Measurements from ENCODE around the gene CDK8.

Gene CDK8

DNA sequence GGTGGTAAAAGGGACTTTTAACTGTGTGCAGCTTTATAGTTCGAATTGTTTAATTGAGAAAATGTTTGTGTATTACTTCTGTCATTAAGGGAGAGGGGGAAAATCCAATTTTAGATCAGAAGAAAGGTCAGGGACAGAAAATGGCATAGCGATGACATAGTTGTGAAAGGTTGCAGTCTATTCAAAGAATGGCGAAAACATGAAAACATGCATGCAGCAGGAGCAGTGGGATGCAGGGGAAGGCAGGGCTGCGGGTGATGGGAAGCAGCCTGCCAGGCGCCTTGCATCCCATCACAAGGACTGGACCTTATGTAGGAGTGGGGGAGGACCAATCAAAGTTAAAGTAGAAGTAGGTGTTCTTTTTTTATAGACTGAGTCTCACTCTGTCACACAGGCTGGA, 125.9 kb downstream of the CDK8 start:
- H3K4me3 ChIP-seq (ENCODE audit: extremely low read depth, insufficient read depth, low read length, poor library complexity, severe bottlenecking), result no peak overlapping the region
- H3K4me1 ChIP-seq (ENCODE audit: control insufficient read depth, insufficient read depth, low read length, poor library complexity, severe bottlenecking), result no peaks in the 10 kb centered on the region
- no peak overlapping the region for H3K27ac ChIP-seq (ENCODE audit: low read depth, low read length, severe bottlenecking)
- 92 to 96% methylated on average over 5 of the region's 5 CpGs for WGBS, 2 experiments (ENCODE audit: insufficient coverage in 2 of 2)
- H3K9me3 ChIP-seq (ENCODE audit: control insufficient read depth, low read length), result no peaks in the 10 kb centered on the region
- H3K36me3 ChIP-seq (ENCODE audit: control insufficient read depth, insufficient read depth, low read length), result peaks cover 2% of the 10 kb centered on the region

DNA sequence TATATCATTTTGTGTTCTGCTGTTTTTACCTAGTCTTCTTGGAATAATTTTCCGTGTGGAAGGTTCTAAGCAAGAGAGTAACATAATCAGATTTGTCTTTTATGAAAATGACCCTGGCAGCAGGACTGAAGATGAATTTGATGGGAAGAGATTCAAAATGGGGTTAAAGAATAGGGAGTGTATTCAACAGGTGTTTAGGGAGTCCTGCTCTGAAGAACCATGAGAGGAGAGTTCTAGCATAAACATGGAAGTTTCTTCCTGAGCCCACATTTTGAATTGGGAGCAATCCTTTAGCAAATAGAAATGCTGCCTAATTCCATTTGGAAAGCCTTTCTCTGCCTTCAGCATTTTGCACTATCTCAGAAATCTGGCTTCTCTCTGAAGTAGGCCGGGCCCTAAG, 127.0 kb downstream of the CDK8 start:
- 100% methylated on average over 1 of the region's 2 CpGs for WGBS, 2 experiments (ENCODE audit: insufficient coverage in 2 of 2)
- Histone ChIP-seq H3K4me1 (ENCODE audit: control insufficient read depth, insufficient read depth, low read length, poor library complexity, severe bottlenecking) (no peaks in the 10 kb centered on the region), H3K27ac (ENCODE audit: low read depth, low read length, severe bottlenecking) (no peak overlapping the region), H3K9me3 (ENCODE audit: control insufficient read depth, low read length) (no peaks in the 10 kb centered on the region), H3K4me3 (ENCODE audit: extremely low read depth, insufficient read depth, low read length, poor library complexity, severe bottlenecking) (no peak overlapping the region), H3K36me3 (ENCODE audit: control insufficient read depth, insufficient read depth, low read length) (peaks cover 10% of the 10 kb centered on the region)

DNA sequence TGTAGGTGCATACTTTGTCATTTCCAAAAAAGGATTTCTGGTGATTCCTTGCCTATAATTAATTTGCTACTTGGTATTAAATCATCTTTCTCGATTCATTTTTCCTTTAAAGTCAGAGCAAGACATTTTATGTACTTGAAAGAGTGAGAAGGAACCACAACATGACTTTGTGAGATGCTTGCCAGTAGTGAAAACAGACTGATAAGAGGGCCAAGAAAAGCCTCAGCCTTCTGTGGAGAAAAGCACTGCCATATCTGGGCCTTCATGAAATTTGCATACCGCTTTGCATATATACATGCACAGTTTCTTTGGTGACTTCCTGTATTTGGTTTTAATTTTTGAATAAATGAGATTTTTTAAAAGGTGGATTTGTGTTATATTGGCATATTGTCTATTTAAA, 128.4 kb downstream of the CDK8 start:
- no peak overlapping the region for H3K4me3 ChIP-seq (ENCODE audit: extremely low read depth, insufficient read depth, low read length, poor library complexity, severe bottlenecking)
- peaks cover 14% of the 10 kb centered on the region for H3K36me3 ChIP-seq (ENCODE audit: control insufficient read depth, insufficient read depth, low read length)
- no peak overlapping the region for H3K27ac ChIP-seq (ENCODE audit: low read depth, low read length, severe bottlenecking)
- H3K9me3 ChIP-seq (ENCODE audit: control insufficient read depth, low read length), result no peaks in the 10 kb centered on the region
- no peaks in the 10 kb centered on the region for H3K4me1 ChIP-seq (ENCODE audit: control insufficient read depth, insufficient read depth, low read length, poor library complexity, severe bottlenecking)
- WGBS, 2 experiments (ENCODE audit: insufficient coverage in 2 of 2), result 92 to 100% methylated on average over 1 to 2 of the region's 2 CpGs

DNA sequence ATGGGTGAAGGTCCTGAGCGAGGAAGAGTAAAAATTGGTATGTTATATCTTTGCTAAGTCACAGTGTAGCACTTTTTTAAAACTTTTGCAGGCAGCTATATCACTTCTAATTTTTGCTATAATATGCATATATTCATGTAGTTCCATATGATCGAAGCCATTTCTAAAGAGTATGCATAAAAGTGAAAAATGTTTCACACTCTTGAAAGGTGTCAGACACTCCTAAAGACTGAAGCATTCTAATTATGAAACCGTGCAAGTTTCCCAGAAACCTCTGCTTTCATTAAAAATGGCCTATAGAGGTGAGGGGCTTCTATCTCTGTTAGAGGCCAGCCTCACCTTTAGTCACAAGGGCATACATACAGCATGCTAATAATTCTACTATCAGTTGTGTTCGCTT, 128.9 kb downstream of the CDK8 start:
- 100% methylated on average over 1 to 2 of the region's 4 CpGs for WGBS, 2 experiments (ENCODE audit: insufficient coverage in 2 of 2)
- H3K4me1 ChIP-seq (ENCODE audit: control insufficient read depth, insufficient read depth, low read length, poor library complexity, severe bottlenecking), result no peaks in the 10 kb centered on the region
- no peak overlapping the region for H3K27ac ChIP-seq (ENCODE audit: low read depth, low read length, severe bottlenecking)
- no peaks in the 10 kb centered on the region for H3K9me3 ChIP-seq (ENCODE audit: control insufficient read depth, low read length)
- H3K36me3 ChIP-seq (ENCODE audit: control insufficient read depth, insufficient read depth, low read length), result peaks cover 19% of the 10 kb centered on the region
- H3K4me3 ChIP-seq (ENCODE audit: extremely low read depth, insufficient read depth, low read length, poor library complexity, severe bottlenecking), result no peak overlapping the region

DNA sequence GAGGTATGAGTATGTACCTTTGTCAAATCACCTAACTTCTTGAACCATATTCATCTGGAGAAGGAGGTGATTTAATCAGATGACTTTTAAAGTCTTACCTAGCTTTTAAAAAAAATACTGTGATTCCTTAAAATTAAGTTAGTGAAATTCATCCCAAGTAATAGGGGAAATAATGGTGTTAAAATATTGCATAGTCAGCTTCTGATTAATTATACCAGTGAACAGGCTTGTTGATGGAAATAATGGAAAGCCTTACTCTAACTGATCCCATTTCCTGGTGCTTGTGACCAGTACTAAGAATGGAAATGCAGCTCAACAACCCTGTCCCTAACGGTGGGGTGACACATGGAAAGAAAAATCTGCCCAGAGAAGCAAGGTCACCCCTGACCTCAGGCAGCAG, 130.7 kb downstream of the CDK8 start:
- H3K4me3 ChIP-seq (ENCODE audit: extremely low read depth, insufficient read depth, low read length, poor library complexity, severe bottlenecking), result no peak overlapping the region
- no peaks in the 10 kb centered on the region for H3K9me3 ChIP-seq (ENCODE audit: control insufficient read depth, low read length)
- WGBS, 2 experiments (ENCODE audit: insufficient coverage in 2 of 2), result 90 to 100% methylated on average over 1 of the region's 1 CpG
- H3K4me1 ChIP-seq (ENCODE audit: control insufficient read depth, insufficient read depth, low read length, poor library complexity, severe bottlenecking), result no peaks in the 10 kb centered on the region
- no peak overlapping the region for H3K27ac ChIP-seq (ENCODE audit: low read depth, low read length, severe bottlenecking)
- peaks cover 27% of the 10 kb centered on the region for H3K36me3 ChIP-seq (ENCODE audit: control insufficient read depth, insufficient read depth, low read length)

DNA sequence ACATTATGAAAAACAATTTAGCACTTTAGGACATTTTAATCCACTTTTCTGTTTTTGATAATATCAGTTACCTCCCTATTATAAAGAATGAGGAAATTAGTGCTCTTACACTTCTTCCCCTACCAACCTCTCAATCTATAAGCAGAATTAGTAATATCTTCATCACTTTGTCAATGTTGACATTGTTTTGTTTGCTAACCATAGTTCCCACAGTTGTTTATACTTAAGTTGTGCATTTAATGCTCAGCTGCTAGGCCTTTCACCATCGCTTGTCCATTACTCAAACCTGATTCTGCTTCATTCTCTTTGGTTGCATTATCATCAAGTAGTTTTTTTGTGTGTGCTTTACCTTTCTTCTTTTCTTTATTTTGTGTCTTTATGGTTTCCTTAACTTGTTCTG, 132.1 kb downstream of the CDK8 start:
- H3K4me3 ChIP-seq (ENCODE audit: extremely low read depth, insufficient read depth, low read length, poor library complexity, severe bottlenecking), result no peak overlapping the region
- H3K27ac ChIP-seq (ENCODE audit: low read depth, low read length, severe bottlenecking), result no peak overlapping the region
- peaks cover 33% of the 10 kb centered on the region for H3K36me3 ChIP-seq (ENCODE audit: control insufficient read depth, insufficient read depth, low read length)
- H3K9me3 ChIP-seq (ENCODE audit: control insufficient read depth, low read length), result no peaks in the 10 kb centered on the region
- no CpG with 5 or more reads among the region's 1 CpG for WGBS, 2 experiments (ENCODE audit: insufficient coverage in 2 of 2)
- no peaks in the 10 kb centered on the region for H3K4me1 ChIP-seq (ENCODE audit: control insufficient read depth, insufficient read depth, low read length, poor library complexity, severe bottlenecking)

DNA sequence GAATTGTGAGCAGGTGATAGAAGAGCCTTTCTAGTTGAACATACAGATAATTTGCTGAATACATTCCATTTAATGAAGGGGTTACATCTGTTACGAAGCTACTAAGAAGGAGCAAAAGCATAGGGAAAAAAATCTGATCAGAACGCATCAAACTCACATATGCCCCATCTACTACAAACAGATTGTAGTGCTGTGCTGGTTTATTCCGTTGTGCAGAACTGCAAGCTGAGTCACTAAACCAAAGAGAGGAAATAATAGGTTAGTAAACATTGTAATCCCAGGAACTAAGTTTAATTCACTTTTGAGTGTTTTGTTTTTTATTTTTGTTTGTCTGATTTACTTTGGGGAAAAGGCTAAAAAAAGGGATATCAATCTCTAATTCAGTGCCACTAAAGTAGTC, 136.3 kb downstream of the CDK8 start:
- Histone ChIP-seq H3K4me3 (ENCODE audit: extremely low read depth, insufficient read depth, low read length, poor library complexity, severe bottlenecking) (no peak overlapping the region), H3K9me3 (ENCODE audit: control insufficient read depth, low read length) (no peaks in the 10 kb centered on the region), H3K36me3 (ENCODE audit: control insufficient read depth, insufficient read depth, low read length) (peaks cover 27% of the 10 kb centered on the region), H3K27ac (ENCODE audit: low read depth, low read length, severe bottlenecking) (no peak overlapping the region), H3K4me1 (ENCODE audit: control insufficient read depth, insufficient read depth, low read length, poor library complexity, severe bottlenecking) (no peaks in the 10 kb centered on the region)
- WGBS, 2 experiments (ENCODE audit: insufficient coverage in 2 of 2), result no CpG with 5 or more reads among the region's 3 CpGs

DNA sequence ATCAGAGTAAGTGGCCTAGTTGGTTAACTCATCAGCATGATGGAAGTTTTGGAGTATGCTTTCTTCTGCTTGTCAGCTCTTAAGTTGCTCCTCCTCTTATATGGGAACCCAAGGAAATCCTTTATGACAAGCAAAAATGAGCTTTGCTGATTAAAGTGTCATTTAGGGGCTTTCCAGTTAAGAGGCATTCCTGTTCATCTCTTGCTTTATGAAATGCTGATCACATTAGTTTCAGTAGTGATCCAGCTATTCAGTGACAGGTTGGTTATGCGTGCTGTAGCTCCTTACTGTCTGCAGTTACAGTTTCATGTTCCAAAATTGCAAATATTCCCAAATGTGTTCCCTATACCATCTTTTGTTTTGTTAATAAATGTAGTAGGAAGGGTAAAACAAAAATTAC, 146.6 kb downstream of the CDK8 start:
- H3K36me3 ChIP-seq (ENCODE audit: control insufficient read depth, insufficient read depth, low read length), result peaks cover 38% of the 10 kb centered on the region
- H3K4me3 ChIP-seq (ENCODE audit: extremely low read depth, insufficient read depth, low read length, poor library complexity, severe bottlenecking), result no peak overlapping the region
- no peaks in the 10 kb centered on the region for H3K9me3 ChIP-seq (ENCODE audit: control insufficient read depth, low read length)
- H3K4me1 ChIP-seq (ENCODE audit: control insufficient read depth, insufficient read depth, low read length, poor library complexity, severe bottlenecking), result no peaks in the 10 kb centered on the region
- H3K27ac ChIP-seq (ENCODE audit: low read depth, low read length, severe bottlenecking), result no peak overlapping the region
- WGBS, 2 experiments (ENCODE audit: insufficient coverage in 2 of 2), result no CpG with 5 or more reads among the region's 1 CpG

DNA sequence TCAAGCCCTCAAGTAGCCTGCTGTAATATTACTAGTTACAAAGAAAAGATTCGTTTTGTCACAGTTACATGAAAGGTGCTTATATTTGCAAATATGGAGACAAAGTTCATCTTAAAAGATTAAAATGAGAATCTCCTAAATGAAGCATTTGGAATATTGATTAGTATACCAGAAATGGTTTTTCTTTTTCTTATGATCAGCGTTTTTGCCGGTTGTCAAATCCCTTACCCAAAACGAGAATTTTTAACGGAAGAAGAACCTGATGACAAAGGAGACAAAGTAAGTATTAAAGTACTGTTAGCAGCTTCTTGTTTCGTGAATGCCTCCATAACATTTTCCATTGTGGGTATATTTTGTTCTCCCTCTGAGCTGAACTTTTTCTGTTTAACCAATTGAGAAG, 147.1 kb downstream of the CDK8 start:
- 90 to 100% methylated on average over 1 to 2 of the region's 6 CpGs for WGBS, 2 experiments (ENCODE audit: insufficient coverage in 2 of 2)
- H3K36me3 ChIP-seq (ENCODE audit: control insufficient read depth, insufficient read depth, low read length), result peaks cover 40% of the 10 kb centered on the region
- no peaks in the 10 kb centered on the region for H3K9me3 ChIP-seq (ENCODE audit: control insufficient read depth, low read length)
- no peak overlapping the region for H3K4me3 ChIP-seq (ENCODE audit: extremely low read depth, insufficient read depth, low read length, poor library complexity, severe bottlenecking)
- H3K27ac ChIP-seq (ENCODE audit: low read depth, low read length, severe bottlenecking), result no peak overlapping the region
- no peaks in the 10 kb centered on the region for H3K4me1 ChIP-seq (ENCODE audit: control insufficient read depth, insufficient read depth, low read length, poor library complexity, severe bottlenecking)

DNA sequence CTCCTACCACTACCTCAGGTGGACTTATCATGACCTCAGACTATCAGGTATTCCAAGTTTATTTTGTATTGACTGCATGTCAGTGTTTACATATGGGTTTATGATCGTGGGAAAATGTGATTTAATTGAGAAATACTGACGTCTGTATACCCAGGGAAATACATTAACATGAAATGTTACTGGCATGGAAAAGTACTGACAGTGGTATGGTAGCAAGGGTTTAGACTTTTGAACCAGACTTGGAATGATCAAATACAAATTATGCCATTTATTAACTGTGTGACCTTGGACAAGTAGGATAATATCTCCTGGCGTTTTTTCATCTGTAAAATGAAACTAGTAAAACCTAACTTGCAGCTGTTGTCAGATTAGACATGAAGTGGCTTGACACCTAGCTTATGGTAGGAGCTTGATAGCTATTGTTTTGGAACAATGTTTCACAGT, 147.7 kb downstream of the CDK8 start:
- Histone ChIP-seq H3K27ac (ENCODE audit: low read depth, low read length, severe bottlenecking) (no peak overlapping the region), H3K4me1 (ENCODE audit: control insufficient read depth, insufficient read depth, low read length, poor library complexity, severe bottlenecking) (no peaks in the 10 kb centered on the region), H3K9me3 (ENCODE audit: control insufficient read depth, low read length) (no peaks in the 10 kb centered on the region), H3K4me3 (ENCODE audit: extremely low read depth, insufficient read depth, low read length, poor library complexity, severe bottlenecking) (no peak overlapping the region), H3K36me3 (ENCODE audit: control insufficient read depth, insufficient read depth, low read length) (peaks cover 45% of the 10 kb centered on the region)
- WGBS, 2 experiments (ENCODE audit: insufficient coverage in 2 of 2), result 92 to 100% methylated on average over 2 of the region's 3 CpGs

DNA sequence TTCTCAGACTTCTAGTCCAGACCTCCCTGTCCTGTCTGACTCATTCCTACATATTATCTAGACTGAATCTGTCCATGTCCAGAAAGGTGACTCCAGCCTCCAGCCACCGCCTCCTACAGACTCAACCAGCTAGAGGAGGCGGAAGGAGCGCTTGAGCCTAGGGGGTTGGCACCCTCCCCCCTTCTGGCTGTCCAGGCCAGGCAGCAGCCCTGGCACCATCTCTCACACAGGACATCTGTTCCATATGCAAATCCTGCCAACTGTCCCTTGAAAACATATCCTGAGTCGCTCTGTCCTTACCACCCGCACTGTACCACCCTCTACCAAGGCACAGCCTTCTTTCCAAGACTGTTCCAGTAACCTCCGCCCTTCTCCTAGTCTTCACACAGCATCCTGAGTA, 152.9 kb downstream of the CDK8 start:
- Histone ChIP-seq H3K36me3 (ENCODE audit: control insufficient read depth, insufficient read depth, low read length) (peaks cover 32% of the 10 kb centered on the region), H3K4me1 (ENCODE audit: control insufficient read depth, insufficient read depth, low read length, poor library complexity, severe bottlenecking) (no peaks in the 10 kb centered on the region), H3K4me3 (ENCODE audit: extremely low read depth, insufficient read depth, low read length, poor library complexity, severe bottlenecking) (no peak overlapping the region), H3K9me3 (ENCODE audit: control insufficient read depth, low read length) (no peaks in the 10 kb centered on the region), H3K27ac (ENCODE audit: low read depth, low read length, severe bottlenecking) (no peak overlapping the region)
- 91% methylated on average over 6 of the region's 6 CpGs for WGBS, 2 experiments (ENCODE audit: insufficient coverage in 2 of 2)

DNA sequence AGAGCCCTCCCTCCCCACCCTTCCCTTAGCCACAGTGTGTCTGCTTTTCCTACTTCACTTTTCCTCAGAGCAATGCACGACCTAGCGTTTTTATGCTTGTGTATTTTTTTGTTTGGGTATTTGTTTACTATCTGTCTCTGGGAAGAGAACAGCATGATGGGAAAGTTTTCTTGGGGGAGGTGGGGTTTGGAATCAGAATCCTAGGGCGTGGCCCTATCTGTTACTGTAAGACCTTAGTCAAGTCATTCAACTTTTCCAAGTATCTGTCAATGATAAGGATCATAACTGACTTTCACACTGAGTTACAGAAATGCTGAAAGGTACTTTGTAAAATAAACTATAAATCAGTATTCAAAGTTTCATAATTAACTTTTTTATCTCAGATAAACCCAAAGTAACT, 157.3 kb downstream of the CDK8 start:
- Histone ChIP-seq H3K4me1 (ENCODE audit: control insufficient read depth, insufficient read depth, low read length, poor library complexity, severe bottlenecking) (no peaks in the 10 kb centered on the region), H3K9me3 (ENCODE audit: control insufficient read depth, low read length) (peaks cover 7% of the 10 kb centered on the region), H3K4me3 (ENCODE audit: extremely low read depth, insufficient read depth, low read length, poor library complexity, severe bottlenecking) (no peak overlapping the region), H3K36me3 (ENCODE audit: control insufficient read depth, insufficient read depth, low read length) (peaks cover 7% of the 10 kb centered on the region), H3K27ac (ENCODE audit: low read depth, low read length, severe bottlenecking) (no peak overlapping the region)
- no CpG with 5 or more reads among the region's 3 CpGs for WGBS, 2 experiments (ENCODE audit: insufficient coverage in 2 of 2)
